Measurements from ENCODE around the gene UBE4B. TPM values are rescaled to one million over a fixed set of nuclear protein-coding genes. Genes with fewer than 3 reads are reported as not detected.

UBE4B gene
- total RNA-seq, 1 experiment from 2014 or later = 44.7 TPM

- H3K9me2 ChIP-seq (ENCODE audit: insufficient read depth) = no peaks in the 10 kb centered on the region
- intact Hi-C loops (cut with micrococcal nuclease) = no loop called here
- H3K4me3 ChIP-seq (replicated peaks in 1 of 2; ENCODE audit: low read depth in 1 of 2, low read length in 2 of 2) = no peak overlapping the region
- RAD21 ChIA-PET (ENCODE audit: low non-redundant PET in 1 of 2, low total read pairs in 2 of 2, uncharacterized antibody in 2 of 2, unreplicated experiment in 2 of 2) = no interaction called here
- CTCF ChIA-PET = no interaction called here
- H3K9ac ChIP-seq (ENCODE audit: low read length) = no peak overlapping the region
- no peak overlapping the region for H3K27ac ChIP-seq (ENCODE audit: low read depth, low read length)
- TF ChIP-seq FOSL1 (IDR thresholded peaks at IDR 0.05; ENCODE audit: low read depth) = no peak
- TF ChIP-seq ZNF274 (IDR thresholded peaks at IDR 0.05; ENCODE audit: low read depth, low read length) = no peak
- no peak for TF ChIP-seq CTCF (IDR thresholded peaks at IDR 0.05 in 2 of 3, conservative IDR thresholded peaks at IDR 0.05 in 1 of 3; ENCODE audit: borderline replicate concordance in 1 of 3, insufficient read depth in 1 of 3, low read depth in 2 of 3, low read length in 2 of 3)
- no peak for TF ChIP-seq POLR2A (IDR thresholded peaks at IDR 0.05; ENCODE audit: borderline replicate concordance, extremely low read depth, insufficient read depth, insufficient read length)
- no peak for TF ChIP-seq POLR2AphosphoS5 (IDR thresholded peaks at IDR 0.05; ENCODE audit: low read depth, low read length)
- peaks cover 87% of the 10 kb centered on the region for H3K79me2 ChIP-seq (ENCODE audit: insufficient read depth, low read length)
- H3K27me3 ChIP-seq (ENCODE audit: insufficient read depth, low read length) = no peaks in the 10 kb centered on the region
- no peaks in the 10 kb centered on the region for H4K20me1 ChIP-seq (ENCODE audit: insufficient read depth)
- H3K36me3 ChIP-seq (ENCODE audit: control insufficient read depth in 1 of 2, insufficient read depth in 2 of 2, low read length in 2 of 2) = no peaks in the 10 kb centered on the region
- no peak overlapping the region for H3K4me2 ChIP-seq (ENCODE audit: low read length)
- DNase-seq (ENCODE audit: low read depth, low spot score) (no peak), ATAC-seq (no peak)
- no TSS peak for BruUV-seq (replicated peaks)
- POLR2A ChIA-PET = no interaction called here
- H2AFZ ChIP-seq (ENCODE audit: low read depth, low read length, poor library complexity, severe bottlenecking) = no peak overlapping the region
- peaks cover 0 to 3% of the 10 kb centered on the region in 2 experiments; a peak in 1 of 4 replicates for H3K4me1 ChIP-seq (ENCODE audit: control insufficient read depth in 1 of 2, insufficient read depth in 2 of 2, low read length in 2 of 2)
- H3K9me3 ChIP-seq (ENCODE audit: control insufficient read depth in 1 of 2, insufficient read depth in 1 of 2, low read depth in 1 of 2, low read length in 2 of 2) = no peaks in the 10 kb centered on the region
Measured at GRCh38 chr1:10042746-10043145, 10.0 kb downstream of the UBE4B start.

GRCh38 chr1:10045480-10046355, 13.0 kb downstream of the UBE4B start:
- BruUV-seq (replicated peaks) = no TSS peak
- Histone ChIP-seq H3K9me2 (ENCODE audit: insufficient read depth) (no peaks in the 10 kb centered on the region), H3K27me3 (ENCODE audit: insufficient read depth, low read length) (no peaks in the 10 kb centered on the region), H3K36me3 (ENCODE audit: control insufficient read depth in 1 of 2, insufficient read depth in 2 of 2, low read length in 2 of 2) (no peaks in the 10 kb centered on the region), H3K4me3 (replicated peaks in 1 of 2; ENCODE audit: low read depth in 1 of 2, low read length in 2 of 2) (no peak overlapping the region), H3K79me2 (ENCODE audit: insufficient read depth, low read length) (peaks cover 91% of the 10 kb centered on the region), H3K4me2 (ENCODE audit: low read length) (no peak overlapping the region), H3K4me1 (ENCODE audit: control insufficient read depth in 1 of 2, insufficient read depth in 2 of 2, low read length in 2 of 2) (peaks cover 0 to 3% of the 10 kb centered on the region in 2 experiments; a peak in 1 of 4 replicates), H4K20me1 (ENCODE audit: insufficient read depth) (no peaks in the 10 kb centered on the region), H3K9me3 (ENCODE audit: control insufficient read depth in 1 of 2, insufficient read depth in 1 of 2, low read depth in 1 of 2, low read length in 2 of 2) (no peaks in the 10 kb centered on the region), H3K9ac (ENCODE audit: low read length) (no peak overlapping the region), H2AFZ (ENCODE audit: low read depth, low read length, poor library complexity, severe bottlenecking) (no peak overlapping the region), H3K27ac (ENCODE audit: low read depth, low read length) (no peak overlapping the region)
- TF ChIP-seq POLR2A (IDR thresholded peaks at IDR 0.05; ENCODE audit: borderline replicate concordance, extremely low read depth, insufficient read depth, insufficient read length) (no peak), EZH2phosphoT487 (IDR thresholded peaks at IDR 0.05; ENCODE audit: borderline replicate concordance) (no peak), REST (IDR thresholded peaks at IDR 0.05; ENCODE audit: low read depth) (no peak), CBX3 (IDR thresholded peaks at IDR 0.05; ENCODE audit: low read depth) (no peak), YY1 (IDR thresholded peaks at IDR 0.05; ENCODE audit: extremely low read depth, insufficient replicate concordance, low read depth, low read length) (no peak), ATF3 (IDR thresholded peaks at IDR 0.05) (no peak)
- POLR2A ChIA-PET = no interaction called here
- ATAC-seq = no peak; the same call in 1 of the 2 replicates
- no peak for DNase-seq (ENCODE audit: low read depth, low spot score)
- intact Hi-C loops (cut with micrococcal nuclease) = no loop called here
- CTCF ChIA-PET = interaction anchor here (1.2 kb wide), 1 partner anchor 13 kb away, joined by 3 read pairs; the partner anchor contains the start of gene UBE4B
- RAD21 ChIA-PET (ENCODE audit: low non-redundant PET in 1 of 2, low total read pairs in 2 of 2, uncharacterized antibody in 2 of 2, unreplicated experiment in 2 of 2) = no interaction called here
